Measurements from ENCODE around the gene RAD51B. TPM values are rescaled to one million over a fixed set of nuclear protein-coding genes. Genes with fewer than 3 reads are reported as not detected.
A peak's percentile ranks its signal among the peaks of the same experiment; 100 is the strongest.

The RAD51B gene
- total RNA-seq, 1 donor from 2014 or later = 16.7 TPM

DNA sequence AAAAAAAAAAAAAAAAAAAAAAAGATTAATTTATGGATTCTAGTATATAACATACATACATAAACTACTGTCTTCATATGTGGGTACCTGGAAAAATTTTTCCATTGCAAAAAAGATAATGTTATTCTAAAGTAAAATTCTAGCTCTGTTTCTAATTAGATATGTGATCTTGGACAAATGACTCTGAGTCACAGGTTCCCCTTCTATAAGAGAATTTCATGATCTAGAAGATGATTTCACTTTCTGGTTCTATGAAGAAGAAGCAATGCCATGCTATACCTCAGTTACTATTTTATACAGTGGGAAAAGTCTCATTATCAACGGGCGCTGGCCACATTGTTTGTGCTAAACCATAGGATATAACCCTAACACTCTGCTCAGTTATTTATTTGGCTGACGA lies 622.0 kb downstream of the RAD51B start:
- H3K27ac Mint-ChIP-seq (ENCODE audit: unreplicated experiment) = no peak overlapping the region
- H3K4me1 Mint-ChIP-seq = peaks cover 24% of the 10 kb centered on the region
- no peak overlapping the region for H3K4me3 Mint-ChIP-seq
- TF ChIP-seq, protein P1, sequence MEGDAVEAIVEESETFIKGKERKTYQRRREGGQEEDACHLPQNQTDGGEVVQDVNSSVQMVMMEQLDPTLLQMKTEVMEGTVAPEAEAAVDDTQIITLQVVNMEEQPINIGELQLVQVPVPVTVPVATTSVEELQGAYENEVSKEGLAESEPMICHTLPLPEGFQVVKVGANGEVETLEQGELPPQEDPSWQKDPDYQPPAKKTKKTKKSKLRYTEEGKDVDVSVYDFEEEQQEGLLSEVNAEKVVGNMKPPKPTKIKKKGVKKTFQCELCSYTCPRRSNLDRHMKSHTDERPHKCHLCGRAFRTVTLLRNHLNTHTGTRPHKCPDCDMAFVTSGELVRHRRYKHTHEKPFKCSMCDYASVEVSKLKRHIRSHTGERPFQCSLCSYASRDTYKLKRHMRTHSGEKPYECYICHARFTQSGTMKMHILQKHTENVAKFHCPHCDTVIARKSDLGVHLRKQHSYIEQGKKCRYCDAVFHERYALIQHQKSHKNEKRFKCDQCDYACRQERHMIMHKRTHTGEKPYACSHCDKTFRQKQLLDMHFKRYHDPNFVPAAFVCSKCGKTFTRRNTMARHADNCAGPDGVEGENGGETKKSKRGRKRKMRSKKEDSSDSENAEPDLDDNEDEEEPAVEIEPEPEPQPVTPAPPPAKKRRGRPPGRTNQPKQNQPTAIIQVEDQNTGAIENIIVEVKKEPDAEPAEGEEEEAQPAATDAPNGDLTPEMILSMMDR (conservative IDR thresholded peaks at IDR 0.05) = no peak
- no peak for DNase-seq (ENCODE audit: low read depth, low spot score)
- peaks cover 11% of the 10 kb centered on the region for H3K9me3 Mint-ChIP-seq
- H3K36me3 Mint-ChIP-seq (ENCODE audit: low read depth) = peaks cover 10% of the 10 kb centered on the region
- H3K27me3 Mint-ChIP-seq (ENCODE audit: low read depth) = no peaks in the 10 kb centered on the region

DNA sequence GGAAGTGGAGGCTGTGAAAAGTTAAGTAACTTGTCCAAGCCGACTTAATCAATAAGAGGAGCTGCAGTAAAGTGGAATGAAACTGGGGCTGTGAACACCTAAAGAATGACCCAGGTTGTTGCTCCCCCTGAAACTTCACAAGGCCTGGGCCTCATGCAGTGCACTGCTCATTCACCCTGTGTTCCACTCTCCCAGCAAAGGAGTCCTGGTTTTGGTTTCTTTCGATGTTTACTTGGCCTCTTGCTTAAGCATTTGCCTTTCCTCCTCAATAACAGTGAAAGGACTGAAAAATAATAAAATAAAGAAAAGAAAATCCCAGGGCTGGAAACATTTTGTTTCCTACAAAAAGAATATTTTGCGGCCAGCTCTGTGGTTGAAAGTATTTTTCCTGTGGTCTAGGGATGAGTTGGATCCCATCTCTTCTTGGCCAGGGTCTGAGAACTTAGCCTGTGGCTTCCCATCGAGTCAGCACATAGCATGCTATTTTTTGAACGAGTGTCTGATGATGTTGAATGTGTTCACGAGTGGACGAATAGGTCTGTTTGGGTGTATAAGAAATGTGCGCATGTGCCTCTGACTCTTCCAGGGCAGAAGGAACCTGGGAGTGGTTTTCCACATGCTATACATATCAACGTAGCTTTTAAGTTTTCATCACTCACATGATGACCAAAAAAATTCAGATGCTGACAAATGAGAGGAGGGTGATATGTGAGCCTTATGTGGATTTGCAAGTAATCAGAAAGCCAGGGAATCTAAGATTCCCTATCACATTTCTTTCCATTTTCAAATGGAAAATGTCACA lies 623.5 kb downstream of the RAD51B start:
- TF ChIP-seq, protein P1 (conservative IDR thresholded peaks at IDR 0.05) = no peak
- Mint-ChIP-seq H3K4me3 (no peak overlapping the region), H3K36me3 (ENCODE audit: low read depth) (peaks cover 8% of the 10 kb centered on the region), H3K27me3 (ENCODE audit: low read depth) (no peaks in the 10 kb centered on the region), H3K4me1 (peaks cover 23% of the 10 kb centered on the region), H3K9me3 (peaks cover 5% of the 10 kb centered on the region), H3K27ac (ENCODE audit: unreplicated experiment) (no peak overlapping the region)
- DNase-seq (ENCODE audit: low read depth, low spot score) = no peak

DNA sequence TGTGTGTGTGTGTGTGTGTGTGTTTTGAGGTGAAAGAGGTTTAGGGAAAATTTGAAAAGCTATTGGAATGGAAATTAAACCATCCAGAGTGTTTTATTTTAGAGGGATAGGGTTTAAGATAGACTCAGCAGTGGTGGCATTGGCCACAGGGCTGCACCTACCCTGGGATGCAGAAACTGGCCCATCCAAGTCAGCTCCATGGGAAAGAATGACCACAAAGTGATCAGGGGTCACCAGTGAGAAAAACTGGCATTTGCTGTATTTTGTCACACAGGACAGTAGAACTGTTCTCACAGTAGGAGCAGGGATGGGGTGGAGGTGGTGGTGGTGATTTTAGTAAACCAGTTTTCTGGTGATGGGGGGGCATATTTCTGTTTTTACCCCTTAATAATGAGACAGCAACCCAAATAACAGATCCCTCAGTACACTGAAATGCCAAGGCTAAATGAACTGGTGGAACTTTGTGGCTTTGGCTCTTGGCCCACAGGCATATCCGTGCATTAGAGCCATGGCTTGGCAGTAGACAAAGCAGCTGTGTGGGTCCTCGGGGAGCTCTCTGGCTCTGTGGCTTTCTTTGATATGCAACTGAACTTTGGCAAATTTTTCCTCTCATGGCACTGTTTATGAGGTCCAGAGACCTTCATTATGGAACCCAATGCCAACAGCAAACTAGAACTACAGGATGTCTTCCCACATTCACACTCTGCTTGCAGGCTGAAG lies 625.0 kb downstream of the RAD51B start:
- H3K27me3 Mint-ChIP-seq (ENCODE audit: low read depth) = no peaks in the 10 kb centered on the region
- H3K27ac Mint-ChIP-seq (ENCODE audit: unreplicated experiment) = peak overlapping the region; percentile 7
- peaks cover 27% of the 10 kb centered on the region for H3K4me1 Mint-ChIP-seq
- TF ChIP-seq, protein P1 (conservative IDR thresholded peaks at IDR 0.05) = no peak
- H3K9me3 Mint-ChIP-seq = peaks cover 5% of the 10 kb centered on the region
- no peak for DNase-seq (ENCODE audit: low read depth, low spot score)
- H3K4me3 Mint-ChIP-seq = no peak overlapping the region
- H3K36me3 Mint-ChIP-seq (ENCODE audit: low read depth) = peaks cover 5% of the 10 kb centered on the region

DNA sequence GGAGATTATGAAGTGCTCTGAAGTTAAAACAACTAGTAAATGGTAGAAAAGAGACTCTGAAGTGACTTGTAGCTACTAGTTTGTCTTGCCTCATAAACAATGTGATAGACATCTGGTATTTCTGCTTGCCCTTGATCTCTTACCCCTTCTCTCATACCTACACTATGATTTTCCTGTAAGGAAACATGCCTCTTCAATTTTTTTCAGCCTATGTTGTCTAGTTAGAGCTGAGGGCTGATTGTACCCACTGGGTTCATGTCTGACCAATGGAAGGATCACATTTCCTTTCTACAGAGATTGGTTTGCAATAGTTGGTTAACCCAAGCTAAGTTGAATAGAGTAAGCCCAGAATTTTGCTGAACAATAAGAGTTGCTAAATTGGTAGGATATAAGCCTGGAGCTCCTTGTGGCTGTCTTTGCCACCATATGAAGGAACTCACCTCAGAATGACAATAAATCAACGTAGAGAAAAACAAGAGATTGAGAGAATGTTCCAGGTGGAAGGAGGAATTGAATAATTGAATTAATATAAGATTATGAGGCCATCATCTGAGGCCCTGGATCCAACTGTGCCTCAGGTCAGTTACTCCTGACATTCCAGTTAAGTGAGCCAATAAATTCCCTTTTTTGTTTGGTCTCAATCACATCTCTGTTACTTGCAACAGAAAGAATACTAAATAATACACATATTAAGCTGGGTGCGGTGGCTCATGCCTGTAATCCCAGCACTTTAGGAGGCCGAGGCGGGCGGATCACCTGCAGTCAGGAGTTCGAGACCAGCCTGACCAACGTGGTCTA lies 626.9 kb downstream of the RAD51B start:
- Mint-ChIP-seq H3K9me3 (peaks cover 2% of the 10 kb centered on the region), H3K4me1 (peaks cover 41% of the 10 kb centered on the region), H3K27ac (ENCODE audit: unreplicated experiment) (no peak overlapping the region), H3K36me3 (ENCODE audit: low read depth) (no peaks in the 10 kb centered on the region), H3K27me3 (ENCODE audit: low read depth) (no peaks in the 10 kb centered on the region), H3K4me3 (no peak overlapping the region)
- TF ChIP-seq, protein P1 (conservative IDR thresholded peaks at IDR 0.05) = no peak
- no peak for DNase-seq (ENCODE audit: low read depth, low spot score)

DNA sequence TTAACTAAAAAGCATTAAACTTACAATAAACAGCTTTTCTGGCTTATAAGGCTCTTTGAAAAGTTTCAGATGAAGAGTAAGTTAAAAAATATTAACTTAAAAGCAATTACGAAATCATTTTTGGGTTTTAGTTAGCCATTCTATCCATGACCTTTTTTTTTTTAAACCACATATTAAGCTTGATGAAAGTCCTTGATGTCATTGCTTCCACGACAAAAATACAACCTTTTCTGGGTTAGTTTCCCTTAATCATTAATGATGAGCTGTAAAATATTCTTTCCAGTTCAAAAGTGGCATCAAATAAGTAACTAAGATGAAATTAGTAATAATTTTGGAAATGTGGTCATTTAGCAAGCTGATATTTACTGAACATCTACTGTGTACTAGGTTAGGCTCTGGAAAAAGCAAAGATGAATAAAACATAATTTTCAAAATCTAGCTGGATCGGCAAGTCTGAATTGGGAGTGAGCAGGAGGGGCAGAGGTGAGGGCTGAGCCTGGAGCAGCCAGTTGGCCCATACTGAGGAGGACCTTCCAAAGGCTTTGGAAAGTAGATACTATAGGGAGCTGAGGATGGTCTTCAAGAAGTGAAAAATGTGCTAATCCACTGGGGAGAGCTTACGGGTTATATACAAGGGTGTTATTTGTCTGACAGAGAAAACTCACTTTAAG lies 628.1 kb downstream of the RAD51B start:
- peaks cover 2% of the 10 kb centered on the region for H3K36me3 Mint-ChIP-seq (ENCODE audit: low read depth)
- no peaks in the 10 kb centered on the region for H3K9me3 Mint-ChIP-seq
- TF ChIP-seq, protein P1 (conservative IDR thresholded peaks at IDR 0.05) = no peak
- peaks cover 40% of the 10 kb centered on the region for H3K4me1 Mint-ChIP-seq
- no peak for DNase-seq (ENCODE audit: low read depth, low spot score)
- H3K27me3 Mint-ChIP-seq (ENCODE audit: low read depth) = no peaks in the 10 kb centered on the region
- no peak overlapping the region for H3K4me3 Mint-ChIP-seq
- no peak overlapping the region for H3K27ac Mint-ChIP-seq (ENCODE audit: unreplicated experiment)
